Stimulated activated CD8-positive, alpha-beta memory T cell treated with anti-CD3 and anti-CD28 coated beads, Interleukin-4, amount 100 ng/mL, for 24 hours (primary cell): ENCODE data around the gene CSTB.

Source experiments
- DNase-seq: peaks from one replicate; pipeline ENCODE4 v3.0.0-alpha.2; 2020; ENCODE audit warnings: low read depth

Gene CSTB

GRCh38 chr21:43728467-43729390 lies 47.4 kb downstream of the CSTB start:
- DNase-seq: peak; percentile 82

- no peak for DNase-seq
These were observed 48.0 kb downstream of the CSTB start for GRCh38 chr21:43728154-43728466.

- no peak for DNase-seq
These were observed 48.5 kb downstream of the CSTB start for GRCh38 chr21:43727519-43728153.

- no peak for DNase-seq
These were observed 49.2 kb downstream of the CSTB start for GRCh38 chr21:43726686-43727518.
